B cell (primary cell): ENCODE data around the gene GRK5. TPM values are rescaled to one million over a fixed set of nuclear protein-coding genes. Genes with fewer than 3 reads are reported as not detected.

Experiments
- ATAC-seq: fragments of 200-7000 bp; cut with Tn5 transposase; one replicate; pipeline ENCODE4 v1.10.0; 2021; ENCODE audit warnings: low read depth, mild to moderate bottlenecking, moderate number of reproducible peaks, moderate library complexity
- CTCF ChIA-PET: fragments of 350-600 bp; sonication (Branson Sonifier 250); formaldehyde crosslinking; loops from one replicate; lab custom pipeline; 2021; ENCODE audit warnings: antibody characterized with exemption, inconsistent platforms; lab: Charles Lee
- POLR2A ChIA-PET: fragments of 350-600 bp; sonication (Branson Sonifier 250); formaldehyde crosslinking; loops from one replicate; lab custom pipeline; 2021; ENCODE audit warnings: antibody characterized with exemption; lab: Charles Lee
- DNase-seq: peaks from one replicate; pipeline ENCODE4 v3.0.0; 2013
- H2AFZ ChIP-seq: 2 replicates; pipeline ENCODE4 v1.6.1; 2012; ENCODE audit warnings: mild to moderate bottlenecking, low read depth, low read length; ENCODE audit not compliant: insufficient read depth, poor library complexity, severe bottlenecking
- H3K27ac ChIP-seq, 2 donors: 1 replicate in 1 of 2; 2 replicates in 1 of 2; pipeline ENCODE4 v1.5.1; 2012 to 2013; ENCODE audit warnings: low read length in 2 of 2, mild to moderate bottlenecking in 2 of 2, moderate library complexity in 1 of 2
- H3K27me3 ChIP-seq, 4 experiments: fragments of 200-600 bp in 1 of 4; sonication (generic) in 1 of 4; replicated peaks in 1 of 4; 1 replicate in 2 of 4; 2 replicates in 2 of 4; pipeline versions ENCODE4 v1.6.1 to v1.7.0; 2013 to 2016; ENCODE audit warnings: low read length in 3 of 4, mild to moderate bottlenecking in 2 of 4, mixed read lengths in 1 of 4, moderate library complexity in 1 of 4; ENCODE audit not compliant: insufficient read depth in 4 of 4, control insufficient read depth in 3 of 4; ENCODE audit errors: control extremely low read depth in 1 of 4
- H3K36me3 ChIP-seq, 2 experiments: replicated peaks in 1 of 2; 1 replicate in 1 of 2; 2 replicates in 1 of 2; pipeline versions ENCODE4 v1.6.1 to v1.7.1; 2013; ENCODE audit warnings: low read length in 1 of 2; ENCODE audit not compliant: insufficient read depth in 2 of 2, control insufficient read depth in 1 of 2; ENCODE audit errors: control extremely low read depth in 1 of 2, extremely low read depth in 1 of 2
- H3K4me1 ChIP-seq, 2 donors: fragments of 200-600 bp in 1 of 2; sonication (generic) in 1 of 2; 1 replicate in 1 of 2; 2 replicates in 1 of 2; pipeline versions ENCODE4 v1.5.1 to v1.6.1; 2013 to 2017; ENCODE audit warnings: low read length in 2 of 2; ENCODE audit not compliant: control insufficient read depth in 2 of 2, insufficient read depth in 2 of 2
- H3K4me2 ChIP-seq: replicated peaks from 2 replicates; pipeline ENCODE3; 2012; ENCODE audit warnings: mild to moderate bottlenecking, low read depth, low read length; ENCODE audit not compliant: poor library complexity, severe bottlenecking
- H3K4me3 ChIP-seq, 5 experiments: fragments of 200-600 bp in 1 of 5; sonication (generic) in 1 of 5; 1 replicate in 3 of 5; 2 replicates in 2 of 5; pipeline versions ENCODE4 v1.5.1 to v1.7.0; 2011 to 2016; ENCODE audit warnings: low read length in 4 of 5, mild to moderate bottlenecking in 4 of 5, low read depth in 2 of 5, control low read depth in 1 of 5, moderate library complexity in 1 of 5; ENCODE audit not compliant: insufficient read depth in 1 of 5; ENCODE audit errors: control extremely low read depth in 1 of 5, extremely low read depth in 1 of 5
- H3K79me2 ChIP-seq: fragments of 200-600 bp; sonication (generic); one replicate; pipeline ENCODE4 v1.6.0; 2016; ENCODE audit warnings: low read length; ENCODE audit not compliant: control insufficient read depth, insufficient read depth
- H3K9ac ChIP-seq: fragments of 200-600 bp; sonication (generic); 2 replicates; pipeline ENCODE4 v1.6.1; 2017; ENCODE audit warnings: mild to moderate bottlenecking, low read length, moderate library complexity
- H3K9me3 ChIP-seq, 3 donors: one replicate each; pipeline versions ENCODE4 v1.6.1 to v1.7.1; 2013; ENCODE audit warnings: low read length in 2 of 3; ENCODE audit not compliant: control insufficient read depth in 2 of 3, insufficient read depth in 1 of 3; ENCODE audit errors: control extremely low read depth in 1 of 3
- H4K20me1 ChIP-seq: 2 replicates; pipeline ENCODE4 v1.6.0; 2012; ENCODE audit warnings: mild to moderate bottlenecking, low read length; ENCODE audit not compliant: insufficient read depth, control insufficient read depth, poor library complexity, severe bottlenecking
- H3K27ac Mint-ChIP-seq: one replicate; pipeline ENCODE4 v1.8.0; 2021; ENCODE audit warnings: mixed read lengths
- H3K27me3 Mint-ChIP-seq: one replicate; pipeline ENCODE4 v1.8.0; 2021; ENCODE audit warnings: mixed read lengths
- H3K4me1 Mint-ChIP-seq: one replicate; pipeline ENCODE4 v1.8.0; 2021; ENCODE audit warnings: mixed read lengths
- H3K4me3 Mint-ChIP-seq: one replicate; pipeline ENCODE4 v1.8.0; 2021; ENCODE audit warnings: mixed read lengths
- H3K9me3 Mint-ChIP-seq: one replicate; pipeline ENCODE4 v1.8.0; 2022; ENCODE audit warnings: mixed read lengths; ENCODE audit not compliant: insufficient read depth
- EZH2 ChIP-seq: IDR thresholded peaks from 2 replicates; pipeline ENCODE4 v1.6.1; 2012; ENCODE audit warnings: borderline replicate concordance, low read depth, mild to moderate bottlenecking, moderate library complexity, low read length; ENCODE audit not compliant: insufficient read depth, poor library complexity, severe bottlenecking
- WGBS: methylation state at CpG from one replicate; pipeline ENCODE4 v1.1.5; 2013; ENCODE audit warnings: missing lambda C conversion rate; ENCODE audit not compliant: insufficient coverage; 5-methylcytosine and 5-hydroxymethylcytosine counted together
- intact Hi-C: fragments of 100-400 bp; cut with micrococcal nuclease; formaldehyde crosslinking; loops from one replicate; pipeline ENCODE4 v1.10.0; 2022
- polyA plus RNA-seq: library from polyadenylated mRNA; depleted of rRNA; stranded (reverse); fragments of >200 nt; gene quantifications from 2 replicates; pipeline ENCODE4 v1.2.3, GENCODE V29; 2012
- total RNA-seq, 2 donors: library from RNA; stranded (reverse); fragments of 120-200 nt in 1 of 2; gene quantifications; 1 replicate in 1 of 2; 2 replicates in 1 of 2; pipeline versions ENCODE4 v1.2.3 to v1.2.4, GENCODE V29; 2013 to 2022
- TF ChIP-seq, protein P1 (sequence below): fragments of 200-600 bp; IDR thresholded peaks from one replicate; pipeline ENCODE4 v1.8.0; 2022; ENCODE audit warnings: antibody characterized with exemption, mild to moderate bottlenecking

Gene GRK5
- total and polyA plus RNA-seq, 2 donors (not counting 1 experiment from before 2014, with no cell fraction given) = 21.9 to 54.8 TPM

DNA sequence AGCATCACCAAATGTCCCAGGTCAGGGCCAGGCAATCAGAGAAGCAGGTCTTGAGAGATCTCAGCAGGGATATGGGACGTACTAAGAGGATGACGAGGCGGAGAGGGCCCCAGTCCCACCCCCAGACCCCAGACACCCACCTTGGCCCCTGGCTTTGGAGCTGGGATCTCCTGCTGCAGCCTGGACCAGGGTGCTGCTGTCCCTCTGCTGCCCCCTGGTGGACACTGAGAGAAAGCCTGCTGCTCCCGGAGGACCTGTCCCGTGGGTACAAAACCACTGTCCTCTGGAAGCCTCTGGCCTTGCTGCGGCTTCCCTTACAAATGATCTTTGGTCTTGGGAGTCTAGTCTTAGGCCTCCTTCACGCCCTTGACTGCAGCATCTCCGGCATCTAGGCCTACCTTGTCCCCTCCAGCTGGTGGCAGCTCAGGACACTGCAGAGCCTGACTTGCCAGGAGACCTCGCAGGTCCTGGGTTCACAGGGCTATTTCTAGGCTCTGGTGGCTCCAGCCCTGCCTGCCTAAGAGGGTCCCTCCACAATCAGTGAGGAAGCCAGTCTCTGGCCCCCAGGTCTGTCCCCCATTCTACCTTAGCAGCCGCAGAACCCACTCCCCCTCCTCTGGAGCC, 238.1 kb downstream of the GRK5 start:
- CTCF ChIA-PET = interaction anchor here (0.5 to 7.6 kb wide), 35 partner anchors 9 to 356 kb away, joined by 3 to 144 read pairs (median 6); partner anchors contain the start of genes GRK5 and RGS10
- H3K27me3 ChIP-seq = no peaks in the 10 kb centered on the region
- H4K20me1 ChIP-seq = peaks cover 7% of the 10 kb centered on the region
- peaks cover 0 to 22% of the 10 kb centered on the region in 2 experiments for H3K36me3 ChIP-seq
- no peak overlapping the region for H3K9ac ChIP-seq
- DNase-seq (peak; percentile 86), ATAC-seq (peak; percentile 75)
- H3K4me1 ChIP-seq = peaks cover 17 to 29% of the 10 kb centered on the region in 2 donors
- no peak overlapping the region for H3K4me3 ChIP-seq
- no peak for TF ChIP-seq EZH2
- TF ChIP-seq, protein P1, sequence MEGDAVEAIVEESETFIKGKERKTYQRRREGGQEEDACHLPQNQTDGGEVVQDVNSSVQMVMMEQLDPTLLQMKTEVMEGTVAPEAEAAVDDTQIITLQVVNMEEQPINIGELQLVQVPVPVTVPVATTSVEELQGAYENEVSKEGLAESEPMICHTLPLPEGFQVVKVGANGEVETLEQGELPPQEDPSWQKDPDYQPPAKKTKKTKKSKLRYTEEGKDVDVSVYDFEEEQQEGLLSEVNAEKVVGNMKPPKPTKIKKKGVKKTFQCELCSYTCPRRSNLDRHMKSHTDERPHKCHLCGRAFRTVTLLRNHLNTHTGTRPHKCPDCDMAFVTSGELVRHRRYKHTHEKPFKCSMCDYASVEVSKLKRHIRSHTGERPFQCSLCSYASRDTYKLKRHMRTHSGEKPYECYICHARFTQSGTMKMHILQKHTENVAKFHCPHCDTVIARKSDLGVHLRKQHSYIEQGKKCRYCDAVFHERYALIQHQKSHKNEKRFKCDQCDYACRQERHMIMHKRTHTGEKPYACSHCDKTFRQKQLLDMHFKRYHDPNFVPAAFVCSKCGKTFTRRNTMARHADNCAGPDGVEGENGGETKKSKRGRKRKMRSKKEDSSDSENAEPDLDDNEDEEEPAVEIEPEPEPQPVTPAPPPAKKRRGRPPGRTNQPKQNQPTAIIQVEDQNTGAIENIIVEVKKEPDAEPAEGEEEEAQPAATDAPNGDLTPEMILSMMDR = peak; percentile 93
- H3K4me3 Mint-ChIP-seq = no peak overlapping the region
- no peaks in the 10 kb centered on the region for H3K9me3 ChIP-seq
- intact Hi-C loops = loop anchor here (1.0 to 2.0 kb wide), 6 partner anchors 27 to 413 kb away; no protein-coding TSS in a partner anchor
- H3K4me2 ChIP-seq = no peak overlapping the region
- 27% methylated on average over 10 of the region's 10 CpGs for WGBS
- POLR2A ChIA-PET = interaction anchor here (1.3 to 1.4 kb wide), 2 partner anchors 44 to 239 kb away, joined by 7 read pairs; no protein-coding TSS in a partner anchor
- peaks cover 7% of the 10 kb centered on the region for H3K79me2 ChIP-seq
- no peaks in the 10 kb centered on the region for H3K27me3 Mint-ChIP-seq
- no peak overlapping the region for H2AFZ ChIP-seq
- H3K9me3 Mint-ChIP-seq = no peaks in the 10 kb centered on the region
- peak overlapping the region; percentile 61 for H3K27ac Mint-ChIP-seq
- peaks cover 35% of the 10 kb centered on the region for H3K4me1 Mint-ChIP-seq
- no peak overlapping the region for H3K27ac ChIP-seq

DNA sequence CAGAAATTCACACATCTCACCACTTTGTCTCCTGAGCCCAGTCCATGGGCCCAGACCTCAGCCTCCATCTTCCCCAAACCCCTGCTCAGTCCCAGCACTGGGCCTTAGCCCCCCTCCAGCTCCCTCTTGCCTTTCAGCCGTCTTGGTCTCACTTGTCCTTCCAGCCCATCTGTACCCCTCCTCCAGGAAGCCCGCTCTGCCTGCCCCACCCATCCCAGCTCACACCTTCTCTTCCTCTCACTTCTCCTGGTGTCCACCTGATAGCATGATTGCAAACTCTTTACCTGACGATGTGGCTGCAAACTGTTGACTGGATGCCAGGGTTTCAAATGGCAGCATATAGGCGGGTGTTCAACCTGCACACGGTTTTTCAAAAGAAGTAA, 238.6 kb downstream of the GRK5 start:
- WGBS = 98% methylated on average over 4 of the region's 5 CpGs
- no peak for ATAC-seq
- Histone ChIP-seq H2AFZ (no peak overlapping the region), H3K36me3 (peaks cover 0 to 22% of the 10 kb centered on the region in 2 experiments), H3K79me2 (peaks cover 7% of the 10 kb centered on the region), H3K9ac (no peak overlapping the region), H4K20me1 (peaks cover 7% of the 10 kb centered on the region), H3K27ac (no peak overlapping the region), H3K4me3 (no peak overlapping the region), H3K4me1 (peaks cover 17 to 29% of the 10 kb centered on the region in 2 donors), H3K4me2 (no peak overlapping the region), H3K27me3 (no peaks in the 10 kb centered on the region), H3K9me3 (no peaks in the 10 kb centered on the region)
- no peak for DNase-seq
- ChIA-PET POLR2A (interaction anchor here (1.3 to 1.4 kb wide), 2 partner anchors 43 to 239 kb away, joined by 7 read pairs; no protein-coding TSS in a partner anchor), CTCF (interaction anchor here (0.8 to 7.6 kb wide), 29 partner anchors 8 to 314 kb away, joined by 3 to 144 read pairs (median 6); partner anchors contain the start of genes GRK5 and RGS10)
- intact Hi-C loops = loop anchor here (1.0 to 2.0 kb wide), 6 partner anchors 27 to 413 kb away; no protein-coding TSS in a partner anchor
- no peaks in the 10 kb centered on the region for H3K27me3 Mint-ChIP-seq
- no peaks in the 10 kb centered on the region for H3K9me3 Mint-ChIP-seq
- TF ChIP-seq, protein P1 = no peak
- TF ChIP-seq EZH2 = no peak
- no peak overlapping the region for H3K4me3 Mint-ChIP-seq
- peaks cover 35% of the 10 kb centered on the region for H3K4me1 Mint-ChIP-seq
- H3K27ac Mint-ChIP-seq = peak overlapping the region; percentile 61
